Umbilical cord (tissue), 2 donors: ENCODE measurements around the gene PANK4. TPM values are rescaled to one million over a fixed set of nuclear protein-coding genes. Genes with fewer than 3 reads are reported as not detected.
A peak's percentile ranks its signal among the peaks of the same experiment; 100 is the strongest.
"Not testable (repeated sequence)": the region's sequence is repeated elsewhere in the genome, so short reads cannot be mapped to it uniquely, and the experiment has no call there.

Experiments used
- DNase-seq: peaks from one replicate; pipeline ENCODE4 v3.0.0-alpha.2; 2015; ENCODE audit warnings: low spot score
- total RNA-seq: library from RNA; depleted of rRNA; stranded (reverse); fragments of >200 nt; gene quantifications from one replicate; pipeline ENCODE4 v1.2.3, GENCODE V29; 2014; ENCODE audit warnings: low replicate concordance; ENCODE audit not compliant: insufficient read depth

PANK4 gene
- total RNA-seq, 1 donor from 2014 or later, result 14.7 TPM

DNA sequence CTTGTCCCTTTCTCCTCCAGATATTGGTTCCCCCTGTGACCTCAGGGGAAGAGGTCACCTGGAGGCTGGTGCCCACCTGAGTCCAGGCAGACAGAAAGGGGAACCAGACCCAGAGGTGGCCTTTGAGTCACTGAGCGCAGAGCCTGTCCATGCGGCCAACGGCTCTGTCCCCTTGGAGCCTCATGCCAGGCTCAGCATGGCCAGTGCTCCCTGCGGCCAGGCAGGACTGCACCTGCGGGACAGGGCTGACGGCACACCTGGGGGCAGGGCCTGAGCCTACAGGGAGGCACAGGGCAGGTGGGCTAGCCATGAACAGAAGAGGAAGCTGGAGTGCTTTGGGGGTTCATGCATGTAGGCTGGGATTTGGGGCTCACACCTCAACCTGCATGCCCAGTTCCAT is 32.5 kb upstream of the PANK4 start:
- DNase-seq, result no peak

DNA sequence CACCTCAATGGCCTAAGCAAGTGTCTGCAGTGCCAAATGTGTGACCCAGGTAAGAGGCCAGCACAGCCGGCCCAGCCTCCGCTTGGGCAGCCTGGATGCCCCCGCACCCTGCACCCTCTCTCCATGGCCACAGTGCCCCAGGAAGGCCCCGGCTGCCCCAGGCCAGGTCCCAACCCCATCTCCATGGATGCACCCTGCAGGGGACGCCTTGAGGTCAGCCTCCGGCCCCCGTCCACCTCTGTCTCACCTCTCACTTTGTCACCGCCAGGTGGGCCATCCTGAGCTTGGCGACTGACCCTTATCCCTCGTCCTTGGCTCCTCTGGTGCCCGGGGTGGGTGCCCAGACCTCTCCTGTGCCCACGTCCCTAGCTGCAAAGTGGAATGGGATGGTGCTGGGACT is 32.0 kb upstream of the PANK4 start:
- DNase-seq, result no peak

DNA sequence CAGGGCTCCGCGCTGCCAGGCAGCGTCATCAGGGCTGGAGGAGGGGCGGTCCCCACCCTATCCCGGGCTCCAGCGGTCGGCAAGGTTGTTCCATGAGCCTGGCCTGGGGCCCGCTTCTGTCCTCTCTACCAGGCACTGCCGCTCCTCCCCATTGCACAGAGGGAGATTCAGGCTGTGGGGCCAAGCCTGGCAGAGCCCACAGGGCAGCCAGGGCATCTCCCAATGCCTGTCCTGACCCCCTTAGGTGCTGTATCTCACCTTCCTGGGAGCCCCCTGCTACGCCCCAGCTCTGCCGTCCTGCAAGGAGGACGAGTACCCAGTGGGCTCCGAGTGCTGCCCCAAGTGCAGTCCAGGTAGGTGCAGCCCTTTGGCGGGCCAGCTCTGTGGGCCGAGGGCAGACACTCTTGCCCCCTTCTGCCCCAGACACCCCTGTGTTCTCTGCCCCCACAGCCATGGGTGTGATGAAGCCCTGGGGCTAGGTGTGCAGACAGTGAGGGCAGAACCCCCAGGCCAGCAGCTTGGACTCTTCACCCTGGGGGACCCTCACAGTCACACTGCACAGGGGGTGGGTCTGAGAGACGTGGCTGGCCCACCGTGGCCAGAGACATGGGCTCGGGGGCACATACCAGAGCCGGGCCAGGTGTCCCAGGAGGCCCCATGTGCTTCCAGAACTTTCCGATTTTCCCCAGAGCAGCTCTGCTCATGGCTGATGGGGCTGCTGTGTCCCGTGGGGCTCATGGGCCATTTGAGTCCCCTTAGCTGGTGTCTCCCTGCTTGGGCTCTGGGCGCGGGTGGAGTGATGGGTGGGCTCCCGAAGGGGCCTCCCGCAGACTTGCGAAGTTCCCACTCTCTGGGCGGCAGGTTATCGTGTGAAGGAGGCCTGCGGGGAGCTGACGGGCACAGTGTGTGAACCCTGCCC is 31.3 kb upstream of the PANK4 start:
- DNase-seq, result no peak

DNA sequence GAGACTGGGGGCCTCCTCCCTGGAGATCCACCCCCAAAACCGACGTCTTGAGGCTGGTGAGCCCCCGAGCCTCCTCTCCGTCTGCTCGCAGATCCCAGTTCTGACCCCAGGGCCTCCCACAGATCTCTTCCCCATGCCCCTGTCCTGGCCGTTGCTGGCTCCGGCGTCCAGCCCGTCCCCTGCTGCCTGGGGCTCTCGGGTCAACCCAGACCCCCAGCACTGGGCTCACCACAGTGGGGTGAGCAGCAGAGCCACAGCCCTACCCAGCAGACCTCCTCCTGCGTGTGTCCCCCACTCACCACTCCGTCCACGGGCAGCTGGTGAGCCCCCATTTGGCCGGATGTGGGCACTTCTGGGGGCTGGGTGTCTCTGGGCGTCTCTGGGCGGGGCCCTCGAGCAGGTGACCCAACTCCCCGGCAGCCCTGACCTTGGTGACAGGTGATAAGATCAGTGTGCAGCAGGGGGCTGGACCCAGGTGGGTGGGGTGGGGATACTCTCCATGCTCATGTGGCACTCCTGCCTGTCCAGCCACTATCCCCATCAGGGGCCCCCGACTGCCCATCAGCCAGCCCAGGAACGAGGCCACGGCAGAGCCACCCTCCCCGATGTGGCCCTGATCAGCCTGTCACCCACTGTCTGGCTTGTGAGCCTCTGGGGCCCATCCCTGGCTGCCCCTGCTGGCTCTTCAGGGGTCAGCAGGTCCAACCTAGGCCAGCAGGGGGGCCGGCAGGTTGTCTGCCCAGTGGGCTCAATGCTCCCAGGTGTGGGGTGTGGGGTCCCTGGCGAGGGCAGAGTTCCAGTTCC is 30.5 kb upstream of the PANK4 start:
- DNase-seq, result no peak

DNA sequence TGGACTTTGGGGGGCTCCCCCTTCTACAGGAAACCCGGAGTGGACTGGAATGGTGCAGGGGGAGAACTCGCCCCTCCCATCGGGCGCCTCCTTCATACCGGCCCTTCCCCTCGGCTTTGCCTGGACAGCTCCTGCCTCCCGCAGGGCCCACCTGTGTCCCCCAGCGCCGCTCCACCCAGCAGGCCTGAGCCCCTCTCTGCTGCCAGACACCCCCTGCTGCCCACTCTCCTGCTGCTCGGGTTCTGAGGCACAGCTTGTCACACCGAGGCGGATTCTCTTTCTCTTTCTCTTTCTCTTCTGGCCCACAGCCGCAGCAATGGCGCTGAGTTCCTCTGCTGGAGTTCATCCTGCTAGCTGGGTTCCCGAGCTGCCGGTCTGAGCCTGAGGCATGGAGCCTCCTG is 29.9 kb upstream of the PANK4 start, which contains the start of gene TNFRSF14:
Gene TNFRSF14 (plus strand): TSS at position 95 of the 401 bp plus-strand sequence. CDS start 294 bp downstream, at position 389.
- DNase-seq, result peak; percentile 53

DNA sequence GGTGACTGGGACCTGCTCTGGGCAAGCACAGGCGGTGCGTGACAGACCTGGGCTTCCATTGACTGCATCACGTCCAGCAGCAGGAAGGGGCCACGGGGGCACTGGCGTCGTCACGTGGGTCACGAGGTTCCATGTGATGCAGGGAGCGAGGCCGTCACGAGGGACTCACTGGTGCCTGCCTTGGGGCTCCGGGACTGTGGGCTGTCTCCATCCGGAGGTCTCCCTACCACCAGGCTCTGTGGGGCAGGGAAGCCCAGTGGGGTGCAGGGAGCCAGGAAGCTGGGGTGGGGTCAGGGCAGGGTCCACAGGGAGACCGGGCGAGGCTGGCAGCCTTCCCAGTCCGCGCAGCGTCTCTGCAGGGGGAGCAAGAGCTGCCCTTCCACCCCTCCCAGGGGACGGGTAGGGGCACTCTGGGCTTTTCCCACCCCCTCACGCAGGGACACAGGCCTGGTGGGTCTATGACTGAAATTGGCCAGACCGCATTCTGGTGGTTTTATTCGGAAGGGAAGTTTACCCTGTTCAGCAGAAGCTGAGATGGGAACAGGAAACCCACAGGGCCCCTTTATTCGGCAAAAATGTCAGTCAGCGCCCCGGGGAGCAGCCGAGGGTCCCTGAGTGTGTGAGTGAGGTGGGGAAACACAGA is 29.4 kb upstream of the PANK4 start:
- DNase-seq, result peak; percentile 41

DNA sequence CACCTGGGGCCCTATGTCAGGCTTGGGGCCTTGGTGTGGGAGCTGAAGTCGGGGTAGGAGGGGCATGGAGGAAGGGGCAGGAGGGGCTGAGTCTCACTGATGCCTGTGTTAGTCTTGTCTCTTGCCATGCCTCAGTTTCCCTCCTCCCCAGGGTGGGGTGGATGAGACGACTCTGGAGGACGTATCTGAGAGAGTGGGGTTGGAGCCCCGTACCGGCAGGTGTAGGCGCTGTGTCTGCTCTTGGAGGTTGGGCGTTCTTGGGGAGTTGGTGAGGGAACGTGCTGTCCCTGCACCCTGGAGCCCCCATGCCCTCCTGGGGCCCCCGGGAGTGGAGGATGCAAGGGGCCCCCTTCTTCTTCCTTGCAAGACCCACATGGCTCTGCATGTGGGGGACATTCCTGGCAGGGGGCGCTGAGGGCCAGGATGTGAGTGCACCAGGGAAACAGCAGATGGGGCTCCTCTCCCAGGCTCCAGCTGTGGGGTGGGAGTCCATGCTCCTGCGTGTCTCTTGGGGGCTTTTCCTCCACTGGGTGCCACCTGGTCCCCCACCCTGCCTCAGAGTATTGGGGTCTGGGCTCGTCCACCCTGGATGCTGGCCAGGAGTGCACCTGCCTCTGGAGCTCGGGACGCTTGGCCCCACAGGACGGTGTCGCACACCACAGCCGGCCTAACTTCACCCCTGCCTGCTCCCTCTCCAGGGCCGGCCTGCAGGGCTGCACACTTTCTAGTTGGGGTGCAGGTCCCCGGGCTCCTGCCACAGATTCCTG is 28.4 kb upstream of the PANK4 start:
- no peak for DNase-seq

DNA sequence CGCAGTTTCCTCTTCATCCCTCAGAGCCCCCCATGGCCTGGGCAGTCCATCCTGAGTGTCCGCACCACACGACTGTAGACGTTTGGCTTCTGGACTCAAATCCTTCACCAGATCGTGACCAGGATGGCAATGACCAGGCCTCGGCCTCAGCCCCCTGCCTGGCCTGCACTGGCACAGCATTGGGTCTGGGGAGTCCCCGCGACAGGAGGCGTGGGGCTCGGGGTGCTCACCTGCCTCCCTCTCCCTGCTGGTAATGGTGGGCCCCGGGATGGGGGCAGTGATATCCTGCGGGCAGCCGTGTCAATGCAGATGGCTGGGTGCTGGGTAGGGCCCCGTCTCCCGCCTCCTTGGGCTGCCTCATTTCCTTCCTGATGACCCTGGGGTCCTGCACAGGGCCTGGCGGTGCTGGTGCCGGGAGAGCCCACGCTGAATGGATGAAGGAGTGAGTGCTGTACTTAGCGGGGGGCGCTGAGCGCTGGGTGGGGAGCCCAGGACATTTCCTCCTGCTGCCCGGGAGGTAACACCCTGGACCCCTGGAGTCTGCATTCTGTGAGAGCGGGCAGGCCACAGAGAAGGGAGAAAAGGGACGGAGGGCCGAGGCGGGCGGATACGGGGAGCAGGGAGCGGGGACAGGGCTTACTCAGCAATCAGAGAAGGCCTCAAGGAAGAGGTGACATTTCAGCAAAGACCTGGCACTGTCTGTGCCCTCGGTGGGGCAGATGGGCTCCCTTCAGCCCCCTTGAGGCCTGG is 27.6 kb upstream of the PANK4 start:
- no peak for DNase-seq

DNA sequence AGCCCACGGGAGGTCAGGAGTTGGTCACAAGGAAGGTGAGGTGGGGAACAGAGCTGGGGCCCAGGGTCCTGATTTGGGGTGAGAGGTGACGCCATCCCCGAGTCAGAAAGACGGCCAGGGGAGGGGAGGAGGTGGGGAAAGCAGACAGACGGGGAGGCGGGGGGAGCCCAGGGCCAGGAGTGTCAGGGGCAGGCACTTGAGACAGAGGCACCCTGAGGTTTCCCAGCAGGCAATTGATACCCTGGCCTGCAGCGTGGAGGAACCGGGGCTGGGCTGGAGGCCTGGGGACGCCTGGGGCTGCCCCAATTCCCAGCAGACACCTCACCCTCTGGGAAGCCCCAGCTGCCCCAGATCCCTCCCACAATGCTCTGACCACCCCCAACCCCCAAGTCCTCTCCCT is 26.7 kb upstream of the PANK4 start:
- DNase-seq, result not testable (repeated sequence)

DNA sequence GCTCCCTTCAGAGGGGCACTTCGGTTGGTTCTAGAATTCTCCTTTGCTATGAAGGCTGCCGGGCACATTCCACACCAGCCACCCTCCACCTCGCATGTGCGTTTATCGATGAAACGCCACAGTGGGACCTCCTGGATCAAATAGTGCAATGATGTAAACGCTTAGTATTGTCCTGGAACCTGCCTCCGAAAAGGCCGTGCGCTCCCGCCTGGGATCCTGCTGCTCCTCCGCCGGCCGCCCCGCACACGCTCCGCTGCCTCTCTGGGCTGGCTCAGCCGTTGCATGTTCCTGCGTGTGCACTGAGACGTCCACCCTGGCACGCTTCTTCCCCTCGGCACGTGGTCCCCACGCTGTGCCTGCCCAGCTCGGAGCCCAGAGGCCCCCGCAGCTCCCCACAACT is 25.8 kb upstream of the PANK4 start:
- DNase-seq, result no peak

DNA sequence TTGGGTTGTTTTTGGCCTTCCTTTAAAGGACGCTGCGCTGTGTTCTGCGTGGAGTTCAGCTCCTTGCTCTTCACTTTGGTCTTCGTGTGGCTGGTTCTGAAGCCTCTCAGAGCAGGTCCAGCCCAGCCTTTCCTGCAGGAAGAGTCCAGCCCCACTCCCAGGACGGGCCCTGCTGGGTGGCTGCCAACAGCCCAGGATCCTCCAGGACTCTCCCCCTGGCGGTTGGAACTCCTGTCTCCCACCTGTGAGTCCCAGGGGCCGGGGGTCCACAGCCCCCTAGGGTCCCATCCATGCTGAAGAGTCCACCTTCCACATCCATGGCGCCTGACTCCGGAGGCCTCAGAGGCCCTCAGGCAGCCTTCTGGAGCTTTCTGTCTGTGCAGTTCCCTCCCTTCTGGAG is 25.1 kb upstream of the PANK4 start:
- not testable (repeated sequence) for DNase-seq

DNA sequence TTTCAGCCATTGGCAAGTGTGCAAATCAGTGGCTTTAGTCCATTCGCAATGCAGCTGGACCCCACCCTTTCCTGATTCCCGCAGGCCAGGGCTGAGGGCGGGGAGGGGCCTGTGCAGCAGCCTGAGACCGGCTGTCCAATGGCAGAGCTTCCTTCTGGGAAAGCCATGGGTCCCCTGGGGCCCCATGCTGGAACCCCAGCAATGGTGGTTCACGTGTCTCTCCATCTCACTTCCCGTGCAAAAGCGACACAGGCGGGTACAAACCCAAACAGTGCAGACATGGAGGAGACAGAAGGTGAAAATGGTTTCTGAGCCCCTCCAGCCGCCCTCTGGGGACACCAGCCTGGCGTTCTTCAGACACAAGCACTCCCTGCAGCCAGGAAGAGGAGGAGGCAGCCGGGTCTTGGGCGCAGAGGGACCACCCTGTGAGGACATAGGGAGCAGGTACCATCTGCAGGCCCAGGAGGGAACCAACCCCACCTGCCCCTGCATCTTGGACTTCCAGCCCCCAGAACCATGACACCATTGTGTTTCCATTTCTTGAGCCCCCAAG is 24.0 kb upstream of the PANK4 start:
- DNase-seq, result not testable (repeated sequence)

DNA sequence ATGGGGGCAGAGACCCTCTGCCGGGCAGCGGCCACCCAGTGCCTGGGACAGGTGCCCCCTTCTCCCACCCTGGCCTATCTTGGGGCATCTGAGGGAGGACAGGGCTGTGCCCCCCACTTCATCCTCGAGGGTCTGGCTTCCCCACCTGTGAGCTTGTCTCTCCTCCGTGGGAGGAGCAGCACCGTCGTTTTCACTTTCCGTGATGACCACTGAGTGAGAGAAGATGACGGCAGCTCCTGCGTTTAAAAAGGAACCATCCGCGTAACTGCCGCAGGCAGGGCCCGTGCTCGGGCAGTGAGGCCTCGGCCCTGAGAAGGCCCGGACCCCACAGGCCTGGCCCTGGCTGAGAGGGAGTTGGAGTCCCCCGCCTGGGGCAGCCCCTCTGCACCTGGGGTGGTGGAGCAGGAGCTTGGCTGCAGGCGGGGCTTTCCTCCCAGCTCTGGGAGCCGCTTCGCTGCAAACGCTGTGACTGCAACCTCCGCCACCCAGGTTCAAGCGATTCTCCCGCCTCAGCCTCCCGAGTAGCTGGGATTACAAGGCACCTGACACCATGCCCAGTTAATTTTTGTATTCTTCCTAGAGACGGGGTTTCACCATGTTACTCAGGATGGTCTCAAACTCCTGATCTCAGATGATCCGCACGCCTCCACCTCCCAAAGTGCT is 23.1 kb upstream of the PANK4 start:
- DNase-seq, result not testable (repeated sequence)

DNA sequence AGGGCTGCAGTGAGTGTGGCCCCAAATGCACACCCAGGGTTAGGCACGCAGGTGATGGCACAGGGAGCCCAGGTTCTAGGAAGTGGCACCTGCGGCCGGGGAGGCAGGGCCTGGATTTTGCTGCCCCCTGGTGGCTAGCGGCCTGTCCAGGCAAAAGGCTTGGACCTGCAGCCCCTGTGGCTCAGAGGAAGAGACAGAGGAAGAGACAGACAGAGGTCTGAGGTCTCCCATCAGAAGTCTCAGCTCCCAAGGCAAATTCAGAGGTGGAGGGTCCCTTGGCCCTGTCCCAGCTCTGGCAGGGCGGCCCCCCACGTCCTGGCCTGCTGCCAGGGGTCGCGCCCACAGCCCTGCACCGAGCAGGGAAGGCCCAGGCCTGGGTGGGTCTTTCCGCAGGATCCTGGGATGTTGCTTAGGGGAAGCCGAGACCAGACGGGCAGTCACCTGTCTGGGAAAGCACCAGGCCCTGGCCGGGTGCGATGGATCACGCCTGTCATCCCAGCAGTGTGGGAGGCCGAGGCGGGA is 21.7 kb upstream of the PANK4 start:
- DNase-seq, result peak; percentile 78

DNA sequence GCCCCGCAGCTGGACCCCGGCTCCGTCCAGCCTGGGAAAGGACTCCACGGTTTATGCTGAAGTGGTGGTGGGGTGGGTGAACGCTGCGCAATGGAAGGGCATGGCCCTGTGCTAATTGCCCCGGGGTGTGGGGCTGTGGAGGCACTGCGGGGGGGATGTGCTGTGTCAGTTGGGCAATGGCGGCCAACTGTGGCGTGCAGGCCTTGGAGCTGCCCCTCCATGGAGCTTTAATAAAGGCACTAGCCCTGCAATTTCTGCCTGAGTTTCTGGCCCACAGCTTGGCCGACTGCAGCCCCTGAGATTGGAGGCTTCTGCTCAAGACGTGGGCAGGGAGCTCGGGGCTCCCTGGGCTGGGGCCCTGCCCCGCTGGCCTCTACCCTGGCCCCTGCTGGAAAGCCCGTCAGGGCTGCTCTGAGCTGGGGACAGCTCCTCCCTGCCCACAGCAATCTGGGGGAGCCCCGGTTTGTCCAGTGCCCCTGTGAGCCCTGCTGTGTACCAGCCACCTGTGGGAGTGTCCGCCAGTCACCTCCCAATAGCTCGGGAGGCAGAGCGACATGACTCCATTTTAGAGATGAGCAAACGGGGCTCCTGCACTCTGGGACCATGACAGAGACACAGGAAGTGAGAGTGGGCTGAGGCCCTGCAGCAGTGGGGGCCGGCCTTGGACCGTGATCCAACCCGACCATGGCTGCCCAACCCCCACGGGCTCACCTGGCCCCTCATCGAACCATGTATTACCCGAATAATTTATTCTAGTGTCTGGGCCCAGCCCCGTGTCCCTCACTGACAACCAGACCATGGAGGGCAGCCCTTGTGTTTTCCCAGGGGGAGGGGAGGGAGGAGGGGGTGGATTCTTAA is 21.0 kb upstream of the PANK4 start:
- no peak for DNase-seq

DNA sequence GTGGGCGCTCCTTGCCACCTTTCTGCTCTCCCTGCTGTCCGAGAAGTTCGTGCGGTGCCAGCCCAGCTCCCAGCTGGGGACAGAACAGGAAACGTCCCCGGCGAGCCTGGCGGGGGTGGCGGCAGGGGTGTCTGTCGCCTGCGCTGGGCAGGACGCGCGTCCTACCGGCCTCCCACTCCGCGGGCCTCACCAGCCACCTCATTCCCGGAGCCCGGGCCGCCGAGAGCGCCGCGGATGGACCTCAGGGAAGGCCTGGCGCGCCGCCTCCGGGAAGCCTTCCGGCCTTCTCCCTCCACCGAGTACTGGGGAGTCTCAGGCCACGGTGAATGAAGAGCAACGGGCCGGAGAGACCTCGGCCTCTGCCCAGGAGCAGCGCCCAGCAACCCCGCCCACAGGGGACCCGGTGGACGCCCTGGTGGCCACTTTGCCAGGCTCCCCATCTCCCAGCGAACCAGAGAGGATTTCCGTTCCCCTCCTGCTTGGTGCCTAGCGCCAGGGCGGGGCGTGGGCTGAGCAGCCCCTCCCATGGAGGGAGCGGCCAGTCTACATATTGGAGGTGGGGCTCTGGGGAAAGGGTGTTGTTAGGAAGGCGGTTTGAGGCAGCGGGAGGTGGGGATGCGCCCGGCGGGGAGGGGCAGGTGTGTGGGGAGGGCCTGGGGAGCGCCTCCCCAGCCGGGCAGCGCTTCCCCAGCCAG is 20.3 kb upstream of the PANK4 start:
- peak; percentile 89 for DNase-seq

DNA sequence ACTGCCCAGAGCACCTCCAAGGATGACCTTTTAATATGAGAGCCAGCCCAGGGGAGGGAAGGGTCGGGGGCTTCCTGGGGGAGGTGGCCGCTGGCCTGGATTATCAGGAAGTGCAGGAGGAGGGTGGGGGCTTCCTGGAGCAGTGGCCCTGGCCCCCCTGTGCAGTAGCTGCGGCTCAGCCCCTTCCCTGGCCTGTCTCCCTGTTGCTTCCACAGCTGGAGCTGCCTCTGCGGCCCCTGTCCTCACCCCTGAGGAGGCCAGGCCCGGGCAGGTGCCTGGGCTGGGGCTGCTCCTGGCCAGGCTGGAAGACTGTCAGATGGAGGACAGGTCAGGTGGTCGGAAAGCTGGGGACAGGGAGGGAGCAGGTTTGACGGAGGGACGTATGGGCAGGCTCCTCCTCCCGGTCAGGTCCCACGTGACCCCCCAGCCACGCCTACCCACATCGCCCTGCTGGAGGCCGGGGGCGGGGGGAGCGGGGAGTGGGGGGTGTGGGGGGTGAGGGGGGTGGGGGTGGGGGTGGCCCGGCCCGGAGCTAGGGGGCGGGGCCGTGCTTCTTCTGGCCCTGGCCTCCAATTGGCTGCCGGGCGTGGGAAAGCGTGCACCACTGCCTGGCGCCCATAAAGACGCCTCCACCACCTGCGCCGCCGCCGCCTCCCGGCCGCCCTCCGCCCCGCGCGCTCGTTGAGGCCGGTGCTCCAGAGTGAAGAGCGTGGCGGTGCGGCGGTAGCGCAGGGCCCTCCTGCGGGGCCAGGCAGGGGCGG is 19.5 kb upstream of the PANK4 start:
- peak; percentile 70 for DNase-seq
